Measurements from ENCODE around the gene RBM8A.

RBM8A gene

DNA sequence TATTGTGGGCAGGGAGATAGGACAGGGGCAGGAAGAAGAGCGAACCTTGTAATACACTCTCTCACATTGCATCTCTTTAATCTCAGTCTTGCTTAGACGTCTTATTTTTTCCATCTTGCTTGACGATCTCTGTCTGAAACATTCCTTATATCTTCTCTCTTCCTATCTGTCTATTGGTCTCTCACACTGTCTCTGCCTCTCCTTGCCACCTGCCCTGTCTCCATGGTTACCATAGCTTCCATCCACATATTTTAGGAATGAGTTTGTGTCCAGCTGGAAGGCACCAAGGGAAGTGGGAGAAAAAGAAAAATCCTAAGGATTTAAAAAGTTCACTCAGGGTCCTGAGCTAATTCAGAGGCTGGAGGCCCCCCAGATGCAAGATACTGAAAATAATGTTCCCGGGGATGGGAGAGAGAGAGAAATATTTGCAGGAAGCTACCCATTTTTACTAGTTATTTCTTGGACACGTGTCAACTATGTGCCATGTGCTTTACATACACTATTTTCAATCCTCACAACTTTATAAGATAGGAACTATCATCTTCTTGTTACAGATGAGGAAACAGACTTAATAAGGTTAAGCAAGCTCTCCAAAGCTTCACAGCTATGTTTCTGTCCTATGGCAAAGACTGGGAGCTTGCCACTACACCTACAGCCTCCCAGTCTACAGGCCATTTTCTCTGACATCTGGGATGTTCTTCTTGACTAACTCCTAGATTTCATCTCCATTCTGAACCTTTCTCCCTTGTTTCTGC is 36.2 kb upstream of the RBM8A start:
- Histone ChIP-seq H3K4me3 (peak overlapping the region; percentile 91), H3K9ac (ENCODE audit: insufficient read length) (peak overlapping the region; percentile 80), H3K27ac (peak overlapping the region; percentile 78), H3K36me3 (ENCODE audit: insufficient read depth, low read length) (peaks cover 6% of the 10 kb centered on the region; the same call in 1 of the 2 replicates), H3K9me3 (ENCODE audit: low read depth, low read length) (no peaks in the 10 kb centered on the region)
- DNase-seq (ENCODE audit: low read depth, low spot score), result no peak
- TF ChIP-seq POLR2AphosphoS5 (IDR thresholded peaks at IDR 0.05; ENCODE audit: borderline replicate concordance, low read depth, low read length) (no peak), FOXP2 (optimal IDR thresholded peaks at IDR 0.05; ENCODE audit: control extremely low read depth, extremely low read length, insufficient read depth) (no peak), EZH2 (IDR thresholded peaks at IDR 0.05) (no peak)

DNA sequence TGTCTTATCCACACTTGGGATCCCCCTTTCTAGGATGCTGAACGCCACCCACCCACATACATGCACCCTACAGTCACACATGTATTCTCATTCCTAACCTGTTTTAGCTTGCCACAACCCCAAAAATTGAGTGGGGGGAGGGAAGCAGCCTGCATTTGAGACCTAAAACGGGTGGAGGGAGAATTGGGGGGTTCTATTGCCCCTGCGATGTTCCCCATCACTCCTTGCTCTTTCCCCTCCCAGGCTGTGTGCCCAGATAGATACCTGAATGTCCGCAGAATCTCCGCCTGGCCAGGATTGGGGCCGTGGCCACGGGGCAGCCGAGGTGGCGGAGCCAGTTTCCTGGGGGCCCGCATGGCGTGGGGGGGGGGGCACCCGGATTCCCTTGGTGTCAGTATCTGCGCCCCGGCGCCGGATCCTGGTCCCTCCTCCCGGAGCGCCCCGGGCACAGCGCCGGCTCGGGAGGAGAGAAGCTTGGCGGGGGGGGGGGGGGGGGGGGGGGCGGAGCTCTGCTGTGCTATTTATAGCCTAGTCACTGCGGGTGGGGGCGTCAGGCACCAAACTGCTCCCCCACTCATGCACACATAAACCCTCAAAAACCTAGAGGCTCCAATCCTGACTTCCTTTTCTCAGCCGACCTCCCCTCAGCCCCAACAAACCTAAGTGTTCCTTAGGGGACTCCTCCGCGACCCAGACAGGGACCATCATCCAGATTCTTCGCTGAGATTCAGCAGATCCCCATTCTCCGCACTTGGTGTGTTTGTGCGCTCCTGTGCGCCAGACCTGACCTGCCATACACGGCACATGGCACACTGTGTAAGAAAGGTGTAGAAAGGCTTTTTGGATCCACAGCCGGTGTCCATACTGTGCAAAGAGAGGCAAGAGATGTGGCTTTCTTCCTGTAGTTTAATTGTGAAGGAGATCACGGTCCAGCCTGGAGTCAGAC is 35.1 kb upstream of the RBM8A start:
- no peak for DNase-seq (ENCODE audit: low read depth, low spot score)

DNA sequence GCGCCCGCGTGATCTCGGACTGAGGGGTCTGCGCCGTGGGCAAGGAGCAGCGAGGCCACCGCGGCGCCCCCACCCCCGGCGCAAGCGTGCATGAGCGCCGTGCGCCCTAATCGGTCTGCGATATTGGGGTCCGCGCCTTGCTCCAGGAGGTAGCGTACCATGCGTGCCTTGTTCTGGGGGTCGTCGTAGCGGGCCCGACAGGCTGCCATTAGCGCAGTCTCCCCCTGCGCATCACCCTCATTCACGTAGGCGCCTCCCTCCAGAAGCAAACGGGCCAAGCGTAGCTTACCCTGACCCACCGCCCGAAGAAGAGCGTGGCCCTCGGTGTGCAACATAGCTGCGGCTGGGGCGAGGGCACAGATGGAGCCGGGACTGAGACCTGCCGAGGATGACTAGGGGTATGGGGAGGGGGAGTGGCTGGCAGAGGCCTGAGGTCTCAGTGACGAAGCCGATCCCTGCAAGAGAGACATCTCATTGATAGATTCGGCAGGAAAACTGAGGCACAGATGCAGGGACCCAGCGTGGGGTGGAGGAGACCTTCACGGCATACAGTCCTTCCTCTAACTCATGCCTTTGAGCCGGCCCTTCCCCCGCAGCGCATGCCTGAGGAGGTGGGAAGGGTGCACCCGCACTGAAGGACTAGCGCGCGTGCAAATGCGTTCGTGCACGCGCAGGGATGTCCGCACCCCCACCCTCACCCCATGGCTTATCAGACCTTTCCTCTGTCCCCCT is 34.3 kb upstream of the RBM8A start:
- TF ChIP-seq EZH2 (IDR thresholded peaks at IDR 0.05), result no peak
- no peak for TF ChIP-seq FOXP2 (optimal IDR thresholded peaks at IDR 0.05; ENCODE audit: control extremely low read depth, extremely low read length, insufficient read depth)
- TF ChIP-seq POLR2AphosphoS5 (IDR thresholded peaks at IDR 0.05; ENCODE audit: borderline replicate concordance, low read depth, low read length), result no peak
- Histone ChIP-seq H3K9me3 (ENCODE audit: low read depth, low read length) (no peaks in the 10 kb centered on the region), H3K4me3 (peak overlapping the region; percentile 91), H3K27ac (no peak overlapping the region), H3K36me3 (ENCODE audit: insufficient read depth, low read length) (no peaks in the 10 kb centered on the region), H3K9ac (ENCODE audit: insufficient read length) (no peak overlapping the region)
- no peak for DNase-seq (ENCODE audit: low read depth, low spot score)

More for the DNA sequence above, 35.1 kb upstream of the RBM8A start:
- Histone ChIP-seq H3K4me3 (peak overlapping the region; percentile 91), H3K36me3 (ENCODE audit: insufficient read depth, low read length) (peaks cover 3% of the 10 kb centered on the region; the same call in 1 of the 2 replicates), H3K9ac (ENCODE audit: insufficient read length) (peak overlapping the region; percentile 43), H3K27ac (peak overlapping the region; percentile 78), H3K9me3 (ENCODE audit: low read depth, low read length) (no peaks in the 10 kb centered on the region)
- peak; percentile 17 for TF ChIP-seq FOXP2 (optimal IDR thresholded peaks at IDR 0.05; ENCODE audit: control extremely low read depth, extremely low read length, insufficient read depth)
- TF ChIP-seq POLR2AphosphoS5 (IDR thresholded peaks at IDR 0.05; ENCODE audit: borderline replicate concordance, low read depth, low read length), result peak; percentile 71
- no peak for TF ChIP-seq EZH2 (IDR thresholded peaks at IDR 0.05)

DNA sequence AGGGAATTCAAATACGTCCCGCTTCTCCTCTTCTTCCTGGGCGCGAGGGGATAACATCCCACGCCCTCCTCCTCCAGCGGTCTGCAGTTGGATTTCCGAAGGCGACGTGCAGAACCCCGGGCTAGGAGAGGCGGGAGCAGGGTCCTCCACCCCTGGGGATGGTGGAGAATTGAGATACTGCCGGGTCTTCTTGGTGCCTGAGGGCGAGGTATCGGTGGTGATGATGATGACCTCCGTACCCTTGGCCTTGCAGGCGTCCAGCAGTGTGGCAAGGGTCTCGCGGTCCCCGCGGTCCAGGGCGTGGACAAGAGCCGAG is 33.8 kb upstream of the RBM8A start:
- peak overlapping the region; percentile 91 for H3K4me3 ChIP-seq
- no peak for TF ChIP-seq POLR2AphosphoS5 (IDR thresholded peaks at IDR 0.05; ENCODE audit: borderline replicate concordance, low read depth, low read length)
- TF ChIP-seq FOXP2 (optimal IDR thresholded peaks at IDR 0.05; ENCODE audit: control extremely low read depth, extremely low read length, insufficient read depth), result no peak
- no peak for TF ChIP-seq EZH2 (IDR thresholded peaks at IDR 0.05)
- H3K27ac ChIP-seq, result no peak overlapping the region
- H3K36me3 ChIP-seq (ENCODE audit: insufficient read depth, low read length), result no peaks in the 10 kb centered on the region
- H3K9ac ChIP-seq (ENCODE audit: insufficient read length), result peak overlapping the region; percentile 38
- DNase-seq (ENCODE audit: low read depth, low spot score), result no peak
- H3K9me3 ChIP-seq (ENCODE audit: low read depth, low read length), result no peaks in the 10 kb centered on the region

DNA sequence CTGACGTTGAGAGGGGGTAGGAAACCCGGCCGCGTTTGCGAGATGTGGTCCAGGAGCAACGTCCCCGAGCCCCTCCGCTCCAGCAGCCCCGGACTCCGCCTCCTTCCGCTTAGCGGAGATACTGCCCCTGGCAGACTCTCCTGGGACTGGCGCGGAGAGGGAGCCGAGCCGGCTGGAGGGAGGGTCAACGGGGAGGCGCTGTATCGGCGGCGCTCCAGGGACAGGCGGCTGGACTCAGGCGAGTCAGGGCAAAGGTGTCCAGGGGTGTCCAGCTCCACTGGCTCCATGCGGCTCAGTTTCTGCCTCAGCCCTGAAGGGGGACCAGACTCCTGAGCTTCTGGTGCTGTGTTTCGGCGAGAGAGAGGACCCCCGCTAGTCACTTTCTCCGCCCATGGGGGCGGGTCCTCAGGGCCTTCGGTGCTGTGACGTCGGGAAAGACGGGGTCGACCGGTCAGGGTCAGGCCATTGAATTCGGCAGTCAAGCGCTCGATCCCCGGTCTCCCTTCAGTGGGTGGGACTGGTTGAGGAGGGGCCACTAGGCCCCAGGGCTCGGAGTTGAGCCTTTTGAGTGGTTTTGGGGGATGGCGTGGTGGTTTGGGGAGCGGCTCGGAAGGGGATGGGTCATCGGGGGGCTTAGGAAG is 33.3 kb upstream of the RBM8A start:
- no peak for DNase-seq (ENCODE audit: low read depth, low spot score)
- no peaks in the 10 kb centered on the region for H3K9me3 ChIP-seq (ENCODE audit: low read depth, low read length)
- H3K27ac ChIP-seq, result peak overlapping the region; percentile 18; the same call in 1 of the 2 replicates
- peak overlapping the region; percentile 38 for H3K9ac ChIP-seq (ENCODE audit: insufficient read length)
- H3K4me3 ChIP-seq, result peak overlapping the region; percentile 91
- TF ChIP-seq FOXP2 (optimal IDR thresholded peaks at IDR 0.05; ENCODE audit: control extremely low read depth, extremely low read length, insufficient read depth) (peak; percentile 78), EZH2 (IDR thresholded peaks at IDR 0.05) (no peak), POLR2AphosphoS5 (IDR thresholded peaks at IDR 0.05; ENCODE audit: borderline replicate concordance, low read depth, low read length) (peak; percentile 77)
- H3K36me3 ChIP-seq (ENCODE audit: insufficient read depth, low read length), result no peaks in the 10 kb centered on the region

DNA sequence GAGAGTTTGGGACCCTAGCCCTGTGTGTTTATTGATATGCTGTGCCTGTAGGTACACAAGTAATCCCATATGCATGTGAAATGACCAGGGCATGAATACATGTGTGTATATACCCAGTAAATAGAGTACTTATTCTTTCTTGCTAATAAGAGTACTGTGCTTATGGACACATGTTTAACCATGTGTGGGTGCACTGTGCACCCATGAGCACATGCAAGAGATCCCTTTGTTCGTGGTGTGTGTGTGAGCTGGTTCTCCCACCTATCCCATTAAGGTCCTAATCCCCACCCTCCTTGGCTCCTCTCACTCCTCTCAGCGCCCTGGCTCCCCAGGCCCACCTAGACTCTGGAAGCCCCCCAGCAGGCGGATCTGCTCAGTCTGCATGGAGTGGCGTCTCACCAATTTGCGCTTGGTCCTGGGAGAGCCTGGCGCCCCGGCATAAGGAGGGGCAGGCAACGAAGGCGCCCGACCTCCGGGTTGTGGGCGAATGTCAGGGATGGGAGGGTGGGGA is 32.7 kb upstream of the RBM8A start:
- Histone ChIP-seq H3K9me3 (ENCODE audit: low read depth, low read length) (no peaks in the 10 kb centered on the region), H3K36me3 (ENCODE audit: insufficient read depth, low read length) (no peaks in the 10 kb centered on the region), H3K9ac (ENCODE audit: insufficient read length) (no peak overlapping the region), H3K27ac (0 out of 2 replicates have a peak overlapping the region, but pooled peaks have one; percentile 16), H3K4me3 (peak overlapping the region; percentile 91)
- DNase-seq (ENCODE audit: low read depth, low spot score), result no peak
- no peak for TF ChIP-seq FOXP2 (optimal IDR thresholded peaks at IDR 0.05; ENCODE audit: control extremely low read depth, extremely low read length, insufficient read depth)
- TF ChIP-seq POLR2AphosphoS5 (IDR thresholded peaks at IDR 0.05; ENCODE audit: borderline replicate concordance, low read depth, low read length), result no peak
- no peak for TF ChIP-seq EZH2 (IDR thresholded peaks at IDR 0.05)

DNA sequence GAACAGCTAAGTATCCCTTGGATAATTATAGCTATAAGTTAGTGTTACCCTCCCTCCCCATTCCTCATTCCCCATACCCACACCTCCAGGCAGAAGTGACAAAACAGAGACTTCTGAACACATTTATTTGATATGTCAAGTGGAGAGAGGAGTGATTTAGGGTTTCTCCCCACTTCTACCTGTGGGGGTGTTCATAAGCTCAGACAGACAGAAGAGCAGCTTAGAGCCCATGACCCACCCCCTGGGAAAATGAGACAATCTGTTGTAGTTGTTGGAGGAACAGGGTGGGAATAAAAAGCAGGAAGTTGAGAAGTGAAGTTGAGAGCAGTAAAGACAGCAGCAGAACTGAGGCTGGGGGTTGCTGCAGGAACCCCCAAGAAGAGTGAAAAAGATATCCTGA is 32.0 kb upstream of the RBM8A start:
- H3K36me3 ChIP-seq (ENCODE audit: insufficient read depth, low read length), result no peaks in the 10 kb centered on the region
- H3K4me3 ChIP-seq, result peak overlapping the region; percentile 91; the same call in 1 of the 2 replicates
- no peak overlapping the region for H3K9ac ChIP-seq (ENCODE audit: insufficient read length)
- H3K9me3 ChIP-seq (ENCODE audit: low read depth, low read length), result no peaks in the 10 kb centered on the region
- 0 out of 2 replicates have a peak overlapping the region, but pooled peaks have one; percentile 16 for H3K27ac ChIP-seq
- no peak for DNase-seq (ENCODE audit: low read depth, low spot score)
- TF ChIP-seq FOXP2 (optimal IDR thresholded peaks at IDR 0.05; ENCODE audit: control extremely low read depth, extremely low read length, insufficient read depth), result no peak
- TF ChIP-seq EZH2 (IDR thresholded peaks at IDR 0.05), result no peak
- TF ChIP-seq POLR2AphosphoS5 (IDR thresholded peaks at IDR 0.05; ENCODE audit: borderline replicate concordance, low read depth, low read length), result no peak
